Measurements from ENCODE around the gene GREM1.

DNA sequence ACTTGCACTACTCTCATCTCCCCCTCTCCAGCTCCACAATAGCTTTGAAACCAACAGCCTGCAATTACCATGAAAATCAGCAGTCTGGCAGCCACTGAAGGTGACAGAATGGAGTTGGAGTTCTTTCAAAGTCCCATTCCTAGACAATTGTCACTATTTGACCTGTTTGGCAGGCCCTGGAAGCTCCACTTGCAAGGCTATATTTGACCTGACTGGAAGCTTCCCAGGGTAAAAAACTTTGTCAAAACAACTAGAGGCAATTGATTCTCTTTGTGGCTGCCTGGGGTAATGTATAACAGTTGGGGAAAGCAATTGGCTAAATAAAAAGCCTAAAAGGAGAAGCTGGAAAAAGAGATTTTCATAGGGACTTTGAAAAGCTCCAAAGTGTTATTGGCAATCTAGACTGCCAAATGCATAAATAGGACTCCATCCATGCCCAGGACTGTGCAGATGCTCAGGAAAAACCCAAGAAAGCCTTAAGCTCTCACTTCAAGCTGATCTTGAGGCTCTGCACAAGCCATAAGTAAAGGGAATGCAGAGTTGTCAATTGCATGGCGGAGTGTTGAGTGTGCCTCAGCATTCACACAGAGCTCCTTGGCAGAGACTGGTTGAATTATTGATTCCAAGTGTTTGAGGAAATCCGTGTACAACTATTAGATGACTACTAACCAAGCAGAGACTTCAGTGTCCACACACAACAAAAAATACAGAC, 18.3 kb downstream of the GREM1 start:
- TF ChIP-seq, protein P1, sequence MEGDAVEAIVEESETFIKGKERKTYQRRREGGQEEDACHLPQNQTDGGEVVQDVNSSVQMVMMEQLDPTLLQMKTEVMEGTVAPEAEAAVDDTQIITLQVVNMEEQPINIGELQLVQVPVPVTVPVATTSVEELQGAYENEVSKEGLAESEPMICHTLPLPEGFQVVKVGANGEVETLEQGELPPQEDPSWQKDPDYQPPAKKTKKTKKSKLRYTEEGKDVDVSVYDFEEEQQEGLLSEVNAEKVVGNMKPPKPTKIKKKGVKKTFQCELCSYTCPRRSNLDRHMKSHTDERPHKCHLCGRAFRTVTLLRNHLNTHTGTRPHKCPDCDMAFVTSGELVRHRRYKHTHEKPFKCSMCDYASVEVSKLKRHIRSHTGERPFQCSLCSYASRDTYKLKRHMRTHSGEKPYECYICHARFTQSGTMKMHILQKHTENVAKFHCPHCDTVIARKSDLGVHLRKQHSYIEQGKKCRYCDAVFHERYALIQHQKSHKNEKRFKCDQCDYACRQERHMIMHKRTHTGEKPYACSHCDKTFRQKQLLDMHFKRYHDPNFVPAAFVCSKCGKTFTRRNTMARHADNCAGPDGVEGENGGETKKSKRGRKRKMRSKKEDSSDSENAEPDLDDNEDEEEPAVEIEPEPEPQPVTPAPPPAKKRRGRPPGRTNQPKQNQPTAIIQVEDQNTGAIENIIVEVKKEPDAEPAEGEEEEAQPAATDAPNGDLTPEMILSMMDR (conservative IDR thresholded peaks at IDR 0.05; ENCODE audit: low read length) = no peak
- TF ChIP-seq EZH2phosphoT487 (IDR thresholded peaks at IDR 0.05; ENCODE audit: borderline replicate concordance) = no peak

All from Loucy (cell line).